Measurements from ENCODE around the gene TICRR.

GRCh38 chr15:89613031-89613430 lies 37.8 kb downstream of the TICRR start:
- TF ChIP-seq MAX (IDR thresholded peaks at IDR 0.05), result no peak
- TF ChIP-seq REST (IDR thresholded peaks at IDR 0.05), result no peak

Data from liver (tissue), 1 donor.